Measurements from ENCODE around the gene AMN1. TPM values are rescaled to one million over a fixed set of nuclear protein-coding genes. Genes with fewer than 3 reads are reported as not detected.

AMN1 gene
- total and polyA plus RNA-seq, 2 of the 4 experiments (the other 2 are of a cell fraction) = 3.4 to 5.2 TPM

DNA sequence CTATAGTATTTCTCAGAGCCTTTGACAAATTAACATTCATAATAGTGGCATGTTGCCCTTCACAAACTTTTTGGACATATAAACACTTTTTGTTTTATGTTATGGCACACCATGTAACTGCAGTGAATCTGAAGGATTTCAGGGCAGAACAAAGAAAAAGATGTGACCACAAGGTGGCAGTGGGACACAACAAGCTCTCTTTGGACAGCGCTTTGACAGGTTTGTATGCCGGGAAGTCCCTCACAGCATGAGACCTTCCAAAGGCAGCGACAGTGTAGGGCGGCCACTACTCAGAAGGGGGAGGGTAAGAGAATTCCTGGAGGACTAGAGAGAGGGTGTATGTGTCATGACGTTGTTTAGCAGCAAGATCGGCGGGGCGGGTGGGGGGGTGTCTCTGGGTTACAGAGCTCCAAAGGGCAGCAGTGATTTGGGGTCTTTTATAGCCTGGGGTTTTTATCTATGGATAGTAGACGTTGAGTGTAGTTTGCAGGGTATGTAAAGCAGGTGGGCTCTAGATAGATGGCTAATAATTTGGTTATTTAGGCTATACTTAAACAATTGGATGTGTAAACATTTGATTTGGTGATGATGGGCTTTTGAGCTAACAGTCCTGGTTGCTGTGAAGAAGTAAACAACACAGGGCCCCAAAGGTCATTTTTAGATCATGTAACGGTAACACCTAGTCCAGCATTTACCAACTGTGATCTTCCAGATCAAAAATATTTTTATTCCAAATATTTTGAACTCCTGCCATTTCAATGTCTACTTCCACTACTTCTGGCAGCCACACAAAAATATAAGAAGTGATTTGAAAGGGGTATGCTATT is 46.5 kb downstream of the AMN1 start:
- CTCF ChIA-PET = interaction anchor here (0.5 to 1.4 kb wide), 3 partner anchors 9 to 284 kb away, joined by 3 to 5 read pairs (median 3); no protein-coding TSS in a partner anchor

More for the DNA sequence above, 46.5 kb downstream of the AMN1 start:
- WGBS, 2 experiments (ENCODE audit: extremely low coverage in 2 of 2, insufficient read length in 1 of 2) = 38% methylated on average over 4 of the region's 10 CpGs; no CpG with 5 or more reads in 1 of the 2 experiments
- H2BK5ac ChIP-seq (ENCODE audit: low read depth, low read length, poor library complexity, severe bottlenecking) = no peak overlapping the region
- H3K18ac ChIP-seq (ENCODE audit: low read depth, low read length) = no peak overlapping the region
- peak; percentile 82 for DNase-seq
- H4K5ac ChIP-seq (ENCODE audit: low read depth, low read length) = no peak overlapping the region
- H2BK20ac ChIP-seq (ENCODE audit: low read depth, low read length) = no peak overlapping the region
- no peak overlapping the region for H3K14ac ChIP-seq (replicated peaks; ENCODE audit: low read depth, low read length)
- in situ Hi-C loops (cut with MboI; ENCODE audit: low sequenced_read_pairs) = loop anchor here (10.0 to 25.0 kb wide), 2 partner anchors 280 to 622 kb away; partner anchors contain the start of gene RESF1
- H3K23ac ChIP-seq (ENCODE audit: low read depth, low read length) = no peak overlapping the region
- POLR2A ChIA-PET (ENCODE audit: unreplicated experiment) = interaction anchor here (0.6 kb wide), 1 partner anchor 28 kb away, joined by 3 read pairs; no protein-coding TSS in a partner anchor
- no peak overlapping the region for H2BK15ac ChIP-seq (ENCODE audit: low read depth, low read length)
- no peak overlapping the region for H2AFZ ChIP-seq (replicated peaks; ENCODE audit: low read length, poor library complexity)
- H2AK9ac ChIP-seq (replicated peaks; ENCODE audit: low read depth, low read length, poor library complexity) = no peak overlapping the region
- no peak overlapping the region for H2AK5ac ChIP-seq (ENCODE audit: low read depth, low read length)
- no peaks in the 10 kb centered on the region for H3K79me1 ChIP-seq (ENCODE audit: low read depth in 1 of 2, low read length in 2 of 2)
- no peaks in the 10 kb centered on the region for H4K20me1 ChIP-seq (ENCODE audit: insufficient read depth, low read length)
- no peak overlapping the region for H4K91ac ChIP-seq (ENCODE audit: insufficient read depth, low read depth, low read length)
- H3K9ac ChIP-seq (ENCODE audit: low read depth, low read length) = no peak overlapping the region
- H3K4me3 ChIP-seq (ENCODE audit: insufficient read depth, low read depth, low read length) = no peak overlapping the region
- no peak overlapping the region for H4K8ac ChIP-seq (ENCODE audit: low read depth in 2 of 2, low read length in 2 of 2)
- peak; percentile 81 for ATAC-seq (ENCODE audit: low read depth)
- no peaks in the 10 kb centered on the region for H3K36me3 ChIP-seq (ENCODE audit: control insufficient read depth, insufficient read depth, low read length)
- H3K4ac ChIP-seq (ENCODE audit: low read depth, low read length) = no peak overlapping the region
- H3K9me3 ChIP-seq (ENCODE audit: control insufficient read depth, insufficient read depth, low read length) = peaks cover 5% of the 10 kb centered on the region; the same call in 1 of the 2 replicates
- intact Hi-C loops (cut with micrococcal nuclease) = loop anchor here (1.0 to 10.0 kb wide), 5 partner anchors 282 to 630 kb away; partner anchors contain the start of gene BICD1
- TF ChIP-seq RAD21 (IDR thresholded peaks at IDR 0.05; ENCODE audit: low read length) (peak; percentile 96), SMC3 (IDR thresholded peaks at IDR 0.05; ENCODE audit: low read depth, low read length) (peak; percentile 95), NFE2L2 (IDR thresholded peaks at IDR 0.05; ENCODE audit: low read depth, low read length) (no peak)
- TF ChIP-seq, protein P1, sequence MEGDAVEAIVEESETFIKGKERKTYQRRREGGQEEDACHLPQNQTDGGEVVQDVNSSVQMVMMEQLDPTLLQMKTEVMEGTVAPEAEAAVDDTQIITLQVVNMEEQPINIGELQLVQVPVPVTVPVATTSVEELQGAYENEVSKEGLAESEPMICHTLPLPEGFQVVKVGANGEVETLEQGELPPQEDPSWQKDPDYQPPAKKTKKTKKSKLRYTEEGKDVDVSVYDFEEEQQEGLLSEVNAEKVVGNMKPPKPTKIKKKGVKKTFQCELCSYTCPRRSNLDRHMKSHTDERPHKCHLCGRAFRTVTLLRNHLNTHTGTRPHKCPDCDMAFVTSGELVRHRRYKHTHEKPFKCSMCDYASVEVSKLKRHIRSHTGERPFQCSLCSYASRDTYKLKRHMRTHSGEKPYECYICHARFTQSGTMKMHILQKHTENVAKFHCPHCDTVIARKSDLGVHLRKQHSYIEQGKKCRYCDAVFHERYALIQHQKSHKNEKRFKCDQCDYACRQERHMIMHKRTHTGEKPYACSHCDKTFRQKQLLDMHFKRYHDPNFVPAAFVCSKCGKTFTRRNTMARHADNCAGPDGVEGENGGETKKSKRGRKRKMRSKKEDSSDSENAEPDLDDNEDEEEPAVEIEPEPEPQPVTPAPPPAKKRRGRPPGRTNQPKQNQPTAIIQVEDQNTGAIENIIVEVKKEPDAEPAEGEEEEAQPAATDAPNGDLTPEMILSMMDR (conservative IDR thresholded peaks at IDR 0.05; ENCODE audit: low read depth, low read length) = peak; percentile 84
- H3K9me1 ChIP-seq (ENCODE audit: insufficient read depth, low read length) = no peaks in the 10 kb centered on the region
- no peak overlapping the region for H3K4me2 ChIP-seq (ENCODE audit: low read depth, low read length)
- H3K56ac ChIP-seq (ENCODE audit: extremely low read depth, insufficient read depth, low read length) = no peak overlapping the region
- no peak overlapping the region for H2BK120ac ChIP-seq (ENCODE audit: low read depth, low read length)
- H3K4me1 ChIP-seq (ENCODE audit: control insufficient read depth, insufficient read depth, low read length) = no peaks in the 10 kb centered on the region
- no TSS peak for BruUV-seq (replicated peaks)
- H3K27ac ChIP-seq (ENCODE audit: insufficient read depth, low read length) = no peak overlapping the region
- H3K27me3 ChIP-seq (ENCODE audit: control insufficient read depth, insufficient read depth, low read length) = no peaks in the 10 kb centered on the region
- dilution Hi-C loops (cut with HindIII; ENCODE audit: low sequenced_read_pairs, unreplicated experiment) = no loop called here
